ENCODE measurements around the gene MTLN. TPM values are rescaled to one million over a fixed set of nuclear protein-coding genes. Genes with fewer than 3 reads are reported as not detected.
"Not testable (repeated sequence)": the region's sequence is repeated elsewhere in the genome, so short reads cannot be mapped to it uniquely, and the experiment has no call there.

Gene MTLN
- total RNA-seq, 1 donor from 2014 or later, result 12.0 TPM

DNA sequence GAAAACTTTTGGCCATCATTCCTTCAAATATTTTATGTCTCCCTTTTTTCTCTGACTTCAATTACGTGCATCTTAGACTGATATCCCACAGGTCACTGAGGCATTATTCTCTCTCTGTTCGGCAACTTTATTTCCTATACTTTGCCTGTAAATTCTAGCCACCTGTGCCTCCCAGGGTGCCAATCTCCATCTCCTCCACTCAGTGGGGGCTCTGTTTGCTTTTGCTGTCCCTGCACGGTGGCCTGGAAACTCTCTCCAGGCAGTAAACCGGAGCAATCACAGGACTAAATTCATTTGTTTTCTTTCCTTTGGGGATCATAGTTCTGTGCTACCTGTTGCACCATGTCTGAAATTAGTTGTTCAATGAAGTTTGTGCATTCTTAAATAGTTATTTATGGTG is 9.6 kb upstream of the MTLN start:
- peaks cover 35% of the 10 kb centered on the region for H3K27me3 Mint-ChIP-seq (ENCODE audit: low read depth)

DNA sequence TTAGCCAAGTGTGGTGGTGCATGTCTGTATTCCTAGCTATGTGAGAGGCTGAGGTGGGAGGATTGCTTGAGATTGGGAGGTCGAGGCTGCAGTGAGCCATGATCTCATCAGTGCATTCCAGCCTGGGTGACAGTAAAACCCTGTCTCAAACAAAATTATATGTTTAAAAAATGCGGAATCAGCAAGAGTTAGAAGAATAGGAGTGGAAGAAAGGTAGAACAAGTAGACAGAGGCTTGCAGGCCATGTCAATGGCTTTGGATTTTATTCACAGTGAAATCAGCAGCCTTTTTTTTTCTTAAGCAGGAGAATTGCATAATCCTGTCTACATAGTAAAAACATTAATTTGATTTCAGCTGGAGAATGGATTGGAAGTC is 7.8 kb upstream of the MTLN start:
- no peaks in the 10 kb centered on the region for H3K36me3 Mint-ChIP-seq (ENCODE audit: low read depth)
- DNase-seq (ENCODE audit: low read depth, low spot score), result no peak
- peaks cover 40% of the 10 kb centered on the region for H3K27me3 Mint-ChIP-seq (ENCODE audit: low read depth)
- no peaks in the 10 kb centered on the region for H3K4me1 Mint-ChIP-seq
- H3K27ac Mint-ChIP-seq (ENCODE audit: unreplicated experiment), result no peak overlapping the region
- TF ChIP-seq, protein P1, sequence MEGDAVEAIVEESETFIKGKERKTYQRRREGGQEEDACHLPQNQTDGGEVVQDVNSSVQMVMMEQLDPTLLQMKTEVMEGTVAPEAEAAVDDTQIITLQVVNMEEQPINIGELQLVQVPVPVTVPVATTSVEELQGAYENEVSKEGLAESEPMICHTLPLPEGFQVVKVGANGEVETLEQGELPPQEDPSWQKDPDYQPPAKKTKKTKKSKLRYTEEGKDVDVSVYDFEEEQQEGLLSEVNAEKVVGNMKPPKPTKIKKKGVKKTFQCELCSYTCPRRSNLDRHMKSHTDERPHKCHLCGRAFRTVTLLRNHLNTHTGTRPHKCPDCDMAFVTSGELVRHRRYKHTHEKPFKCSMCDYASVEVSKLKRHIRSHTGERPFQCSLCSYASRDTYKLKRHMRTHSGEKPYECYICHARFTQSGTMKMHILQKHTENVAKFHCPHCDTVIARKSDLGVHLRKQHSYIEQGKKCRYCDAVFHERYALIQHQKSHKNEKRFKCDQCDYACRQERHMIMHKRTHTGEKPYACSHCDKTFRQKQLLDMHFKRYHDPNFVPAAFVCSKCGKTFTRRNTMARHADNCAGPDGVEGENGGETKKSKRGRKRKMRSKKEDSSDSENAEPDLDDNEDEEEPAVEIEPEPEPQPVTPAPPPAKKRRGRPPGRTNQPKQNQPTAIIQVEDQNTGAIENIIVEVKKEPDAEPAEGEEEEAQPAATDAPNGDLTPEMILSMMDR (conservative IDR thresholded peaks at IDR 0.05), result no peak
- no peaks in the 10 kb centered on the region for H3K9me3 Mint-ChIP-seq
- H3K4me3 Mint-ChIP-seq, result no peak overlapping the region

More for the DNA sequence above, 9.6 kb upstream of the MTLN start:
- no peak for DNase-seq (ENCODE audit: low read depth, low spot score)
- Mint-ChIP-seq H3K4me3 (no peak overlapping the region), H3K36me3 (ENCODE audit: low read depth) (no peaks in the 10 kb centered on the region), H3K9me3 (no peaks in the 10 kb centered on the region), H3K27ac (ENCODE audit: unreplicated experiment) (no peak overlapping the region), H3K4me1 (no peaks in the 10 kb centered on the region)
- TF ChIP-seq, protein P1 (conservative IDR thresholded peaks at IDR 0.05), result no peak

DNA sequence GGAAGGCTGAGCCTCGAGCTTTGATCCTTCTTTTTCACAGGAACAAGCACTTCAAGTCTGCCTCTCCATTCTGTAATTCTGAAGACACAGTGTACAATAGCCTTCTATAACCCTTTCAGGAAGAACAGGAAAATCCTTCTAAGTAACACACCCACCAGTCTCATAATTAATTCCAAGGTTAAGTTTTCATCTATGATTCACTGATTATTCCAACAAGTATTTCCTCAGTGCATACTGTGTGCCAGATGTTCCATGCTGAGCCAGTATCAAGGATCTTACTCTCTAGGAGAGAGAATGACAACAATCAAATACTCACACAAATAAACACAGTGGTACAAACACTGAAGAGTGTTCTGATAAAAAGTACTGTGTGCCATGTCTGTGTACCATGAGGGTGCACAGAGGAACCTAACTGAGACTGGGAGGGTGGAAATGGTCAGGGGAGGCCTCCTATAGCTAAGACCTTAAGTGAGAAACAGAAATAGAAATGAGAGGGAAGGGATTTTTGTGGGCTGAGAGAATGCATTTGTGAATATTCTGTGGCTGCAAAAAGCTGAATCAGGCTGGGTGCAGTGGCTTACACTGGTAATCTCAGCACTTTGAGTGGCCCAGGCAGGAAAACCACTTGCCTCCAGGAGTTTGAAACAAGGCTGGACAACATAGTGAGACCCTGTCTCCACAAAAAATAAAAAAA is 7.3 kb upstream of the MTLN start:
- H3K9me3 Mint-ChIP-seq, result no peaks in the 10 kb centered on the region
- no peak overlapping the region for H3K4me3 Mint-ChIP-seq
- H3K4me1 Mint-ChIP-seq, result no peaks in the 10 kb centered on the region
- peaks cover 45% of the 10 kb centered on the region for H3K27me3 Mint-ChIP-seq (ENCODE audit: low read depth)
- H3K27ac Mint-ChIP-seq (ENCODE audit: unreplicated experiment), result no peak overlapping the region
- TF ChIP-seq, protein P1 (conservative IDR thresholded peaks at IDR 0.05), result no peak
- no peaks in the 10 kb centered on the region for H3K36me3 Mint-ChIP-seq (ENCODE audit: low read depth)
- no peak for DNase-seq (ENCODE audit: low read depth, low spot score)

DNA sequence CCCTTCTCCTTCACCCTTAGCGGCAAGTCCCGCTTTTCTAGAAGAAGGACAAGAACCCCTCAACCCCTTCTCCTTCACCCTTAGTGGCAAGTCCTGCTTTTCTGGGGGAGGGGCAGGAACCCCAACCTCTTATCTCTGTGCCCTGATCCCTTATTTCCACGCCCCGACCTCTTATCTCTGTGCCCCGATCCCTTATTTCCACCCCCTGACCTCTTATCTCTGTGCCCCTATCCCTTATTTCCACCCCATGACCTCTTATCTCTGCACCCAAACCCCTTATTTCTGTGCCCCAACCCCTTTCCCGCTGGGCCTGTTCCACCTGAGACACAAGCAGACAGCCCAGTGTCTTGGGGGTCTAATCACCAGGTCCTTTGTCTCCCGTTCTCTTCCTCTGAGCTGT is 6.5 kb upstream of the MTLN start:
- not testable (repeated sequence) for DNase-seq (ENCODE audit: low read depth, low spot score); H3K4me3 Mint-ChIP-seq; H3K9me3 Mint-ChIP-seq; H3K27ac Mint-ChIP-seq (ENCODE audit: unreplicated experiment); H3K36me3 Mint-ChIP-seq (ENCODE audit: low read depth); H3K4me1 Mint-ChIP-seq
- H3K27me3 Mint-ChIP-seq (ENCODE audit: low read depth), result peaks cover 45% of the 10 kb centered on the region

DNA sequence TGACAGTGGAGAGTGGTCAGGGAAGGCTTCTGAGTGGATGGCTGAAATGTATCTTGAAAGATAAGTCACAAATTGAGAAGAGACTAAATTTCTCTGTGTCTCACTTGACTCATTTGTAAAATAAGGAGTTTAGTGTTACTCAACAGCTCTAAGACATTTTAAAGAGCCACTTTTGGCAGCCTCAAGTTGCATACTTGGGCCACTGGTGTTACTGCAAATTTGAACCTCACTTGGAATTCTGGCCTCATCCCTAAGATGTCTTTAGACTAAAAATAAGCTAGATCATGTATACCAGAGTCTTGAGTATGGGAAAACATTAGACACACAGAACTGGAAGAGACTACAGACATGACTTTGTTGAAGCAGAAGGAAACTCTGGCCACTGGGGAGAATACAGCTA is 4.5 kb upstream of the MTLN start:
- peaks cover 6% of the 10 kb centered on the region for H3K9me3 Mint-ChIP-seq
- no peak overlapping the region for H3K27ac Mint-ChIP-seq (ENCODE audit: unreplicated experiment)
- H3K27me3 Mint-ChIP-seq (ENCODE audit: low read depth), result peaks cover 38% of the 10 kb centered on the region
- no peak overlapping the region for H3K4me3 Mint-ChIP-seq
- TF ChIP-seq, protein P1 (conservative IDR thresholded peaks at IDR 0.05), result no peak
- H3K36me3 Mint-ChIP-seq (ENCODE audit: low read depth), result peaks cover 2% of the 10 kb centered on the region
- H3K4me1 Mint-ChIP-seq, result peaks cover under 1% of the 10 kb centered on the region
- DNase-seq (ENCODE audit: low read depth, low spot score), result no peak

- no peak overlapping the region for H3K27ac Mint-ChIP-seq (ENCODE audit: unreplicated experiment)
- H3K27me3 Mint-ChIP-seq (ENCODE audit: low read depth), result peaks cover 32% of the 10 kb centered on the region
- H3K4me3 Mint-ChIP-seq, result no peak overlapping the region
- H3K9me3 Mint-ChIP-seq, result peaks cover 6% of the 10 kb centered on the region
- peaks cover 2% of the 10 kb centered on the region for H3K36me3 Mint-ChIP-seq (ENCODE audit: low read depth)
- peaks cover 5% of the 10 kb centered on the region for H3K4me1 Mint-ChIP-seq
- TF ChIP-seq, protein P1 (conservative IDR thresholded peaks at IDR 0.05), result no peak
- DNase-seq (ENCODE audit: low read depth, low spot score), result no peak
Measured at GRCh38 chr2:110216199-110216598, 3.9 kb upstream of the MTLN start.

All from neural crest cell (in vitro differentiated cells).